Measurements from ENCODE around the gene CLEC4M. TPM values are rescaled to one million over a fixed set of nuclear protein-coding genes. Genes with fewer than 3 reads are reported as not detected.

CLEC4M gene
- total and polyA plus RNA-seq, 2 experiments from 2014 or later = not detected

GRCh38 chr19:7787602-7788177, 24.6 kb downstream of the CLEC4M start:
- H3K27me3 Mint-ChIP-seq (ENCODE audit: insufficient read depth, low read depth, poor library complexity) = peaks cover 36% of the 10 kb centered on the region
- H3K36me3 Mint-ChIP-seq (ENCODE audit: low read depth) = 0 out of 3 replicates have a peak, but pooled peaks cover 3% of the 10 kb centered on the region
- TF ChIP-seq ZNF331 (CRISPR knock-in tag; IDR thresholded peaks at IDR 0.05; ENCODE audit: low read depth) = no peak
- peak; percentile 9 for TF ChIP-seq EZH2 (IDR thresholded peaks at IDR 0.05; ENCODE audit: low read depth, unreplicated experiment)
- Histone ChIP-seq H3K4me2 (peak overlapping the region; percentile 91), H3K4me1 (ENCODE audit: insufficient read depth) (peaks cover 3% of the 10 kb centered on the region; the same call in 1 of the 2 replicates), H2AFZ (peak overlapping the region; percentile 97), H4K20me1 (replicated peaks; ENCODE audit: insufficient read depth) (no peaks in the 10 kb centered on the region), H3K9me2 (ENCODE audit: insufficient read depth) (no peaks in the 10 kb centered on the region), H3K79me2 (replicated peaks; ENCODE audit: insufficient read depth) (no peaks in the 10 kb centered on the region), H3K4me3 (peak overlapping the region; percentile 75), H3F3A (replicated peaks; ENCODE audit: low read depth) (0 out of 2 replicates have a peak, but pooled peaks cover 3% of the 10 kb centered on the region), H3K27ac (ENCODE audit: low read depth) (no peak overlapping the region), H3K27me3 (ENCODE audit: insufficient read depth) (peaks cover 59% of the 10 kb centered on the region), H3K36me3 (ENCODE audit: insufficient read depth) (no peaks in the 10 kb centered on the region)
- no peak for DNase-seq (ENCODE audit: low spot score)
- ATAC-seq = no peak; the same call in 2 of the 3 replicates
- peak overlapping the region; percentile 65 for H3K4me3 Mint-ChIP-seq
- H3K4me1 Mint-ChIP-seq = peaks cover 13% of the 10 kb centered on the region
- no peak overlapping the region for H3K27ac Mint-ChIP-seq
- H3K9me3 Mint-ChIP-seq = no peaks in the 10 kb centered on the region; the same call in 2 of the 3 replicates

GRCh38 chr19:7788178-7788932, 25.3 kb downstream of the CLEC4M start:
- TF ChIP-seq ZNF462 (CRISPR knock-in tag; IDR thresholded peaks at IDR 0.05) (no peak), EZH2 (IDR thresholded peaks at IDR 0.05; ENCODE audit: low read depth, unreplicated experiment) (peak; percentile 69), POLR2AphosphoS5 (IDR thresholded peaks at IDR 0.05; ENCODE audit: low read depth) (no peak), NANOG (IDR thresholded peaks at IDR 0.05; ENCODE audit: borderline replicate concordance) (no peak), JUNB (IDR thresholded peaks at IDR 0.05; ENCODE audit: unreplicated experiment) (no peak)
- peak; percentile 57 for ATAC-seq
- Histone ChIP-seq H3K27me3 (ENCODE audit: insufficient read depth) (peaks cover 56% of the 10 kb centered on the region), H3K27ac (ENCODE audit: low read depth) (no peak overlapping the region), H3F3A (replicated peaks; ENCODE audit: low read depth) (0 out of 2 replicates have a peak, but pooled peaks cover 3% of the 10 kb centered on the region), H3K36me3 (ENCODE audit: insufficient read depth) (no peaks in the 10 kb centered on the region), H4K20me1 (replicated peaks; ENCODE audit: insufficient read depth) (no peaks in the 10 kb centered on the region), H2AFZ (peak overlapping the region; percentile 97), H3K9me2 (ENCODE audit: insufficient read depth) (no peaks in the 10 kb centered on the region), H3K4me3 (peak overlapping the region; percentile 75), H3K4me2 (peak overlapping the region; percentile 91), H3K79me2 (replicated peaks; ENCODE audit: insufficient read depth) (no peaks in the 10 kb centered on the region), H3K4me1 (ENCODE audit: insufficient read depth) (peaks cover 3% of the 10 kb centered on the region; the same call in 1 of the 2 replicates)
- 0 out of 3 replicates have a peak, but pooled peaks cover 3% of the 10 kb centered on the region for H3K36me3 Mint-ChIP-seq (ENCODE audit: low read depth)
- peak; percentile 59 for DNase-seq (ENCODE audit: low spot score)
- H3K27me3 Mint-ChIP-seq (ENCODE audit: insufficient read depth, low read depth, poor library complexity) = peaks cover 36% of the 10 kb centered on the region
- no peaks in the 10 kb centered on the region; the same call in 2 of the 3 replicates for H3K9me3 Mint-ChIP-seq
- no peak overlapping the region for H3K27ac Mint-ChIP-seq
- peak overlapping the region; percentile 78 for H3K4me3 Mint-ChIP-seq
- H3K4me1 Mint-ChIP-seq = peaks cover 13% of the 10 kb centered on the region

Measured in GM23338 (cell line).